Measurements from ENCODE around the gene IFNA17.
"Not testable (repeated sequence)": the region's sequence is repeated elsewhere in the genome, so short reads cannot be mapped to it uniquely, and the experiment has no call there.

The IFNA17 gene

GRCh38 chr9:21252721-21253547 is 24.9 kb upstream of the IFNA17 start:
- DNase-seq (ENCODE audit: low read depth): no peak
- in situ Hi-C loops (cut with HindIII; ENCODE audit: low sequenced_read_pairs): no loop called here
- no peak overlapping the region for H3K4me3 ChIP-seq (ENCODE audit: low read depth, low read length)
- peak; percentile 49 for TF ChIP-seq CTCF (IDR thresholded peaks at IDR 0.05; ENCODE audit: low read depth, low read length, missing control alignments)

GRCh38 chr9:21251638-21252037 is 23.6 kb upstream of the IFNA17 start:
- in situ Hi-C loops (cut with HindIII; ENCODE audit: low sequenced_read_pairs): no loop called here
- H3K4me3 ChIP-seq (ENCODE audit: low read depth, low read length): no peak overlapping the region
- no peak for DNase-seq (ENCODE audit: low read depth)
- TF ChIP-seq CTCF (IDR thresholded peaks at IDR 0.05; ENCODE audit: low read depth, low read length, missing control alignments): no peak

GRCh38 chr9:21251190-21251589 is 23.2 kb upstream of the IFNA17 start:
- no peak overlapping the region for H3K4me3 ChIP-seq (ENCODE audit: low read depth, low read length)
- no peak for DNase-seq (ENCODE audit: low read depth)
- in situ Hi-C loops (cut with HindIII; ENCODE audit: low sequenced_read_pairs): no loop called here
- TF ChIP-seq CTCF (IDR thresholded peaks at IDR 0.05; ENCODE audit: low read depth, low read length, missing control alignments): no peak

GRCh38 chr9:21244836-21245235 is 16.8 kb upstream of the IFNA17 start:
- in situ Hi-C loops (cut with HindIII; ENCODE audit: low sequenced_read_pairs): no loop called here
- H3K4me3 ChIP-seq (ENCODE audit: low read depth, low read length): no peak overlapping the region
- no peak for DNase-seq (ENCODE audit: low read depth)
- TF ChIP-seq CTCF (IDR thresholded peaks at IDR 0.05; ENCODE audit: low read depth, low read length, missing control alignments): no peak

- DNase-seq (ENCODE audit: low read depth): no peak
- in situ Hi-C loops (cut with HindIII; ENCODE audit: low sequenced_read_pairs): no loop called here
- H3K4me3 ChIP-seq (ENCODE audit: low read depth, low read length): no peak within 1 kb of the TSS
- no peak for TF ChIP-seq CTCF (IDR thresholded peaks at IDR 0.05; ENCODE audit: low read depth, low read length, missing control alignments)
Observed at GRCh38 chr9:21239911-21240310, 11.9 kb upstream of the IFNA17 start, which contains the start of gene IFNA14. IFNA14 (minus strand) TSS chr9:21240005; CDS start chr9:21239935, 70 bp downstream.

- in situ Hi-C loops (cut with HindIII; ENCODE audit: low sequenced_read_pairs); DNase-seq (ENCODE audit: low read depth); H3K4me3 ChIP-seq (ENCODE audit: low read depth, low read length): not testable (repeated sequence)
Observed at GRCh38 chr9:21236360-21236714, 8.3 kb upstream of the IFNA17 start.
